ENCODE results near the gene HECTD3.
"Not testable (repeated sequence)": the region's sequence is repeated elsewhere in the genome, so short reads cannot be mapped to it uniquely, and the experiment has no call there.

The HECTD3 gene

GRCh38 chr1:45007311-45007710 lies 3.8 kb downstream of the HECTD3 start:
- Histone ChIP-seq H3K27me3 (replicated peaks; ENCODE audit: control insufficient read depth, insufficient read depth, low read length, poor library complexity, severe bottlenecking) (no peaks in the 10 kb centered on the region), H3K4me3 (ENCODE audit: insufficient read depth, low read depth, low read length, poor library complexity, severe bottlenecking) (no peak overlapping the region), H3K27ac (ENCODE audit: insufficient read depth, low read length, poor library complexity, severe bottlenecking) (no peak overlapping the region), H3K9me3 (ENCODE audit: control insufficient read depth, low read length) (no peaks in the 10 kb centered on the region), H3K4me1 (ENCODE audit: control insufficient read depth, insufficient read depth, low read length, poor library complexity, severe bottlenecking) (peaks cover 20% of the 10 kb centered on the region), H3K36me3 (ENCODE audit: control insufficient read depth, insufficient read depth, low read length) (peaks cover 65% of the 10 kb centered on the region)
- DNase-seq: no peak

- no peak overlapping the region for H3K27ac ChIP-seq (ENCODE audit: insufficient read depth, low read length, poor library complexity, severe bottlenecking)
- peaks cover 9% of the 10 kb centered on the region for H3K4me1 ChIP-seq (ENCODE audit: control insufficient read depth, insufficient read depth, low read length, poor library complexity, severe bottlenecking)
- no peak overlapping the region for H3K4me3 ChIP-seq (ENCODE audit: insufficient read depth, low read depth, low read length, poor library complexity, severe bottlenecking)
- H3K9me3 ChIP-seq (ENCODE audit: control insufficient read depth, low read length): no peaks in the 10 kb centered on the region
- peaks cover 65% of the 10 kb centered on the region for H3K36me3 ChIP-seq (ENCODE audit: control insufficient read depth, insufficient read depth, low read length)
- no peak for DNase-seq
- H3K27me3 ChIP-seq (replicated peaks; ENCODE audit: control insufficient read depth, insufficient read depth, low read length, poor library complexity, severe bottlenecking): no peaks in the 10 kb centered on the region
Observed at GRCh38 chr1:45005761-45006160, 5.4 kb downstream of the HECTD3 start.

GRCh38 chr1:45004281-45004920 lies 6.7 kb downstream of the HECTD3 start:
- H3K4me1 ChIP-seq (ENCODE audit: control insufficient read depth, insufficient read depth, low read length, poor library complexity, severe bottlenecking): peaks cover under 1% of the 10 kb centered on the region
- no peak overlapping the region for H3K27ac ChIP-seq (ENCODE audit: insufficient read depth, low read length, poor library complexity, severe bottlenecking)
- no peaks in the 10 kb centered on the region for H3K9me3 ChIP-seq (ENCODE audit: control insufficient read depth, low read length)
- H3K27me3 ChIP-seq (replicated peaks; ENCODE audit: control insufficient read depth, insufficient read depth, low read length, poor library complexity, severe bottlenecking): no peaks in the 10 kb centered on the region
- H3K36me3 ChIP-seq (ENCODE audit: control insufficient read depth, insufficient read depth, low read length): peaks cover 65% of the 10 kb centered on the region
- no peak overlapping the region for H3K4me3 ChIP-seq (ENCODE audit: insufficient read depth, low read depth, low read length, poor library complexity, severe bottlenecking)
- DNase-seq: no peak

- Histone ChIP-seq H3K36me3 (ENCODE audit: control insufficient read depth, insufficient read depth, low read length) (peaks cover 63% of the 10 kb centered on the region), H3K4me1 (ENCODE audit: control insufficient read depth, insufficient read depth, low read length, poor library complexity, severe bottlenecking) (no peaks in the 10 kb centered on the region), H3K9me3 (ENCODE audit: control insufficient read depth, low read length) (no peaks in the 10 kb centered on the region), H3K27ac (ENCODE audit: insufficient read depth, low read length, poor library complexity, severe bottlenecking) (no peak overlapping the region), H3K27me3 (replicated peaks; ENCODE audit: control insufficient read depth, insufficient read depth, low read length, poor library complexity, severe bottlenecking) (no peaks in the 10 kb centered on the region), H3K4me3 (ENCODE audit: insufficient read depth, low read depth, low read length, poor library complexity, severe bottlenecking) (no peak overlapping the region)
- DNase-seq: no peak
Observed at GRCh38 chr1:45003741-45004140, 7.4 kb downstream of the HECTD3 start.

GRCh38 chr1:45002650-45003645 lies 8.2 kb downstream of the HECTD3 start:
- no peaks in the 10 kb centered on the region for H3K9me3 ChIP-seq (ENCODE audit: control insufficient read depth, low read length)
- no peaks in the 10 kb centered on the region for H3K27me3 ChIP-seq (replicated peaks; ENCODE audit: control insufficient read depth, insufficient read depth, low read length, poor library complexity, severe bottlenecking)
- no peak overlapping the region for H3K4me3 ChIP-seq (ENCODE audit: insufficient read depth, low read depth, low read length, poor library complexity, severe bottlenecking)
- H3K4me1 ChIP-seq (ENCODE audit: control insufficient read depth, insufficient read depth, low read length, poor library complexity, severe bottlenecking): no peaks in the 10 kb centered on the region
- H3K27ac ChIP-seq (ENCODE audit: insufficient read depth, low read length, poor library complexity, severe bottlenecking): no peak overlapping the region
- peaks cover 55% of the 10 kb centered on the region for H3K36me3 ChIP-seq (ENCODE audit: control insufficient read depth, insufficient read depth, low read length)
- no peak for DNase-seq

GRCh38 chr1:45001576-45001975 lies 9.5 kb downstream of the HECTD3 start:
- H3K36me3 ChIP-seq (ENCODE audit: control insufficient read depth, insufficient read depth, low read length): peaks cover 41% of the 10 kb centered on the region
- not testable (repeated sequence) for H3K27me3 ChIP-seq (replicated peaks; ENCODE audit: control insufficient read depth, insufficient read depth, low read length, poor library complexity, severe bottlenecking); H3K9me3 ChIP-seq (ENCODE audit: control insufficient read depth, low read length); H3K4me1 ChIP-seq (ENCODE audit: control insufficient read depth, insufficient read depth, low read length, poor library complexity, severe bottlenecking); H3K4me3 ChIP-seq (ENCODE audit: insufficient read depth, low read depth, low read length, poor library complexity, severe bottlenecking); DNase-seq; H3K27ac ChIP-seq (ENCODE audit: insufficient read depth, low read length, poor library complexity, severe bottlenecking)

- no peak for DNase-seq
- Histone ChIP-seq H3K4me1 (ENCODE audit: control insufficient read depth, insufficient read depth, low read length, poor library complexity, severe bottlenecking) (no peaks in the 10 kb centered on the region), H3K9me3 (ENCODE audit: control insufficient read depth, low read length) (no peaks in the 10 kb centered on the region), H3K27ac (ENCODE audit: insufficient read depth, low read length, poor library complexity, severe bottlenecking) (no peak overlapping the region), H3K27me3 (replicated peaks; ENCODE audit: control insufficient read depth, insufficient read depth, low read length, poor library complexity, severe bottlenecking) (no peaks in the 10 kb centered on the region), H3K36me3 (ENCODE audit: control insufficient read depth, insufficient read depth, low read length) (peaks cover 36% of the 10 kb centered on the region), H3K4me3 (ENCODE audit: insufficient read depth, low read depth, low read length, poor library complexity, severe bottlenecking) (no peak overlapping the region)
Observed at GRCh38 chr1:45001011-45001481, 10.1 kb downstream of the HECTD3 start.

GRCh38 chr1:44999232-44999631 lies 11.9 kb downstream of the HECTD3 start:
- Histone ChIP-seq H3K4me1 (ENCODE audit: control insufficient read depth, insufficient read depth, low read length, poor library complexity, severe bottlenecking) (no peaks in the 10 kb centered on the region), H3K4me3 (ENCODE audit: insufficient read depth, low read depth, low read length, poor library complexity, severe bottlenecking) (no peak overlapping the region), H3K27ac (ENCODE audit: insufficient read depth, low read length, poor library complexity, severe bottlenecking) (no peak overlapping the region), H3K36me3 (ENCODE audit: control insufficient read depth, insufficient read depth, low read length) (peaks cover 18% of the 10 kb centered on the region), H3K9me3 (ENCODE audit: control insufficient read depth, low read length) (no peaks in the 10 kb centered on the region), H3K27me3 (replicated peaks; ENCODE audit: control insufficient read depth, insufficient read depth, low read length, poor library complexity, severe bottlenecking) (no peaks in the 10 kb centered on the region)
- DNase-seq: no peak

GRCh38 chr1:44995467-44996238 lies 15.5 kb downstream of the HECTD3 start:
- no peaks in the 10 kb centered on the region for H3K36me3 ChIP-seq (ENCODE audit: control insufficient read depth, insufficient read depth, low read length)
- DNase-seq: no peak
- no peaks in the 10 kb centered on the region for H3K9me3 ChIP-seq (ENCODE audit: control insufficient read depth, low read length)
- H3K27ac ChIP-seq (ENCODE audit: insufficient read depth, low read length, poor library complexity, severe bottlenecking): no peak overlapping the region
- no peak overlapping the region for H3K4me3 ChIP-seq (ENCODE audit: insufficient read depth, low read depth, low read length, poor library complexity, severe bottlenecking)
- H3K27me3 ChIP-seq (replicated peaks; ENCODE audit: control insufficient read depth, insufficient read depth, low read length, poor library complexity, severe bottlenecking): no peaks in the 10 kb centered on the region
- no peaks in the 10 kb centered on the region for H3K4me1 ChIP-seq (ENCODE audit: control insufficient read depth, insufficient read depth, low read length, poor library complexity, severe bottlenecking)
